ENCODE results near the gene ZNF2. TPM values are rescaled to one million over a fixed set of nuclear protein-coding genes. Genes with fewer than 3 reads are reported as not detected.
A peak's percentile ranks its signal among the peaks of the same experiment; 100 is the strongest.

The ZNF2 gene
- total and polyA plus RNA-seq, 2 of the 13 experiments (the other 11 are each of a cell fraction or from before 2014, with no cell fraction given): 4.3 to 6.1 TPM

DNA sequence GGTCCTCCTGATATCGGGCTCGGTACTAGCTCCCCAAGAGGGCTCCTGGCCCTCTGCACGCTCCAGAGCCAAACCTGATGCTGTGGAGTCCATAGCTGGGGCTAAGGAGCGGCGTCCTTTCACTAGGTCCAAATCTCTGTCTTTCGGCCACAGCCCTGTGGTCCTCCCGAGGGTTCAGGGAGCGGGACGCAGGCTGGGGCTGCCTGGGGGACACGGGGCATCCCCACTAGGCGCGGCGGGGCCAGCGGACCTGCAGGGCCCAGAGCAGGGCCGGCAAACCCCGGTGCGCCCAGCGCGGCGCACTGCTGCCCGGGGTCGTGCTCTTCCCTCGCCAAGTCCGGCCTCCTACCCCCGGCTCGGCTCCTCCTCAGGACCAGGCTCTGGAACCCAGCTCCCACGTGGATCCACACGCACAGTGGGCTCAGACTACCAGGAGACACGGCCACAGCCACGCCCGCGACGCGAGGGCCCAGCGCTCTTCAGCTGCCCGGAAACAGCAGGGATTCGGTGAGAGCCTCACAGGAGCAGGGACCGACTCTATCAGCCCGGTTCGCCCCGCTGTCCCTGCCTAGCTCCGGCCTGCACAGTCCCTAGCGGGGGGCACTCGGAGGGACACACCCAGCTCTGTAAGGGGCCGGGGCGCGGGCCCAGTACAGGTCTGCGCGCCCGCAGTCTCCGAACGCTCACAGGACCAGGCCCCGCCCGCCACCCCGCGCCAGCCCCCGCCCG lies 6.6 kb upstream of the ZNF2 start (continued):
- TF ChIP-seq NFE2L2 (IDR thresholded peaks at IDR 0.05; ENCODE audit: low read length) (no peak), NR2F1 (CRISPR knock-in tag; IDR thresholded peaks at IDR 0.05) (no peak), KAT8 (CRISPR knock-in tag; IDR thresholded peaks at IDR 0.05) (no peak), MYPOP (CRISPR knock-in tag; IDR thresholded peaks at IDR 0.05) (no peak), ZFP1 (CRISPR knock-in tag; IDR thresholded peaks at IDR 0.05) (no peak), KDM4B (CRISPR knock-in tag; IDR thresholded peaks at IDR 0.05) (0 out of 2 replicates have a peak, but pooled peaks have one; percentile 11), SATB2 (CRISPR knock-in tag; IDR thresholded peaks at IDR 0.05) (no peak), KDM6A (CRISPR knock-in tag; IDR thresholded peaks at IDR 0.05; ENCODE audit: low read depth) (no peak), HDAC1 (CRISPR knock-in tag; IDR thresholded peaks at IDR 0.05) (no peak), THAP9 (CRISPR knock-in tag; IDR thresholded peaks at IDR 0.05; ENCODE audit: borderline replicate concordance) (no peak; the same call in 1 of the 2 replicates), RNF2 (conservative IDR thresholded peaks at IDR 0.05; ENCODE audit: low read depth) (no peak; the same call in 1 of the 2 replicates), AGO2 (optimal IDR thresholded peaks at IDR 0.05; ENCODE audit: low read depth, low read length) (peak; percentile 76), ZNF790 (CRISPR knock-in tag; IDR thresholded peaks at IDR 0.05; ENCODE audit: borderline replicate concordance) (no peak), PHF5A (CRISPR knock-in tag; IDR thresholded peaks at IDR 0.05; ENCODE audit: low read depth, unreplicated experiment) (no peak), ZNF670 (CRISPR knock-in tag; IDR thresholded peaks at IDR 0.05; ENCODE audit: borderline replicate concordance) (no peak), ZNF3 (CRISPR knock-in tag; IDR thresholded peaks at IDR 0.05) (no peak), ZNF383 (CRISPR knock-in tag; IDR thresholded peaks at IDR 0.05; ENCODE audit: borderline replicate concordance) (no peak; the same call in 1 of the 2 replicates), NBN (conservative IDR thresholded peaks at IDR 0.05) (no peak), KLF6 (CRISPR knock-in tag; IDR thresholded peaks at IDR 0.05) (no peak)
- TF ChIP-seq, protein P1, sequence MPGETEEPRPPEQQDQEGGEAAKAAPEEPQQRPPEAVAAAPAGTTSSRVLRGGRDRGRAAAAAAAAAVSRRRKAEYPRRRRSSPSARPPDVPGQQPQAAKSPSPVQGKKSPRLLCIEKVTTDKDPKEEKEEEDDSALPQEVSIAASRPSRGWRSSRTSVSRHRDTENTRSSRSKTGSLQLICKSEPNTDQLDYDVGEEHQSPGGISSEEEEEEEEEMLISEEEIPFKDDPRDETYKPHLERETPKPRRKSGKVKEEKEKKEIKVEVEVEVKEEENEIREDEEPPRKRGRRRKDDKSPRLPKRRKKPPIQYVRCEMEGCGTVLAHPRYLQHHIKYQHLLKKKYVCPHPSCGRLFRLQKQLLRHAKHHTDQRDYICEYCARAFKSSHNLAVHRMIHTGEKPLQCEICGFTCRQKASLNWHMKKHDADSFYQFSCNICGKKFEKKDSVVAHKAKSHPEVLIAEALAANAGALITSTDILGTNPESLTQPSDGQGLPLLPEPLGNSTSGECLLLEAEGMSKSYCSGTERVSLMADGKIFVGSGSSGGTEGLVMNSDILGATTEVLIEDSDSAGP (CRISPR knock-in tag; IDR thresholded peaks at IDR 0.05; ENCODE audit: borderline replicate concordance): 0 out of 2 replicates have a peak, but pooled peaks have one; percentile 18
- TF ChIP-seq, protein P2, sequence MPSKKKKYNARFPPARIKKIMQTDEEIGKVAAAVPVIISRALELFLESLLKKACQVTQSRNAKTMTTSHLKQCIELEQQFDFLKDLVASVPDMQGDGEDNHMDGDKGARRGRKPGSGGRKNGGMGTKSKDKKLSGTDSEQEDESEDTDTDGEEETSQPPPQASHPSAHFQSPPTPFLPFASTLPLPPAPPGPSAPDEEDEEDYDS (CRISPR knock-in tag; IDR thresholded peaks at IDR 0.05): no peak
- TF ChIP-seq, protein P3, sequence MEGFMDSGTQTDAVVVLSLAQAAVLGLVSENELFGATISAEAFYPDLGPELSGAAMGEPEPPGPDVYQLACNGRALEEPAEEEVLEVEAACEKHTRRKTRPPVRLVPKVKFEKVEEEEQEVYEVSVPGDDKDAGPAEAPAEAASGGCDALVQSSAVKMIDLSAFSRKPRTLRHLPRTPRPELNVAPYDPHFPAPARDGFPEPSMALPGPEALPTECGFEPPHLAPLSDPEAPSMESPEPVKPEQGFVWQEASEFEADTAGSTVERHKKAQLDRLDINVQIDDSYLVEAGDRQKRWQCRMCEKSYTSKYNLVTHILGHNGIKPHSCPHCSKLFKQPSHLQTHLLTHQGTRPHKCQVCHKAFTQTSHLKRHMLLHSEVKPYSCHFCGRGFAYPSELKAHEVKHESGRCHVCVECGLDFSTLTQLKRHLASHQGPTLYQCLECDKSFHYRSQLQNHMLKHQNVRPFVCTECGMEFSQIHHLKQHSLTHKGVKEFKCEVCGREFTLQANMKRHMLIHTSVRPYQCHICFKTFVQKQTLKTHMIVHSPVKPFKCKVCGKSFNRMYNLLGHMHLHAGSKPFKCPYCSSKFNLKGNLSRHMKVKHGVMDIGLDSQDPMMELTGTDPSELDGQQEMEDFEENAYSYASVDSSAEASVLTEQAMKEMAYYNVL (CRISPR knock-in tag; IDR thresholded peaks at IDR 0.05; ENCODE audit: borderline replicate concordance): no peak
- TF ChIP-seq, protein P4, sequence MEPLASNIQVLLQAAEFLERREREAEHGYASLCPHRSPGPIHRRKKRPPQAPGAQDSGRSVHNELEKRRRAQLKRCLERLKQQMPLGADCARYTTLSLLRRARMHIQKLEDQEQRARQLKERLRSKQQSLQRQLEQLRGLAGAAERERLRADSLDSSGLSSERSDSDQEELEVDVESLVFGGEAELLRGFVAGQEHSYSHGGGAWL (CRISPR knock-in tag; IDR thresholded peaks at IDR 0.05): no peak

Measured in HepG2 (cell line).